HCT116 (cell line): ENCODE measurements around the gene TMCO6.

Experiments
- CTCF ChIP-seq, 3 experiments: fragments of 200-600 bp in 1 of 3; sonication (generic) in 1 of 3; IDR thresholded peaks in 2 of 3; conservative IDR thresholded peaks in 1 of 3; 2 replicates each; pipeline ENCODE4 v1.5.1; 2012 to 2017; ENCODE audit warnings: low read depth in 2 of 3, low read length in 2 of 3, antibody characterized with exemption in 1 of 3, borderline replicate concordance in 1 of 3, control low read depth in 1 of 3, mild to moderate bottlenecking in 1 of 3, mixed read lengths in 1 of 3, mixed run types in 1 of 3, moderate library complexity in 1 of 3; ENCODE audit not compliant: insufficient read depth in 1 of 3
- EZH2phosphoT487 ChIP-seq: fragments of 200-600 bp; IDR thresholded peaks from 2 replicates; pipeline ENCODE4 v1.6.1; 2018; ENCODE audit warnings: antibody characterized with exemption, borderline replicate concordance
- POLR2A ChIP-seq: IDR thresholded peaks from 2 replicates; pipeline ENCODE4 v1.7.0; 2011; ENCODE audit warnings: borderline replicate concordance; ENCODE audit not compliant: insufficient read depth, insufficient read length; ENCODE audit errors: extremely low read depth
- SIN3A ChIP-seq: IDR thresholded peaks from 2 replicates; pipeline ENCODE4 v1.6.1; 2012; ENCODE audit warnings: low read depth

GRCh38 chr5:140631036-140631417 is 8.2 kb upstream of the TMCO6 start:
- no peak for TF ChIP-seq SIN3A
- TF ChIP-seq CTCF (IDR thresholded peaks at IDR 0.05 in 2 of 3, conservative IDR thresholded peaks at IDR 0.05 in 1 of 3; ENCODE audit: borderline replicate concordance in 1 of 3, insufficient read depth in 1 of 3, low read depth in 2 of 3, low read length in 2 of 3): no peak
- TF ChIP-seq EZH2phosphoT487: no peak
- TF ChIP-seq POLR2A: no peak
